Stimulated activated CD8-positive, alpha-beta memory T cell treated with anti-CD3 and anti-CD28 coated beads, Interleukin-12 subunit alpha, Interleukin-12 subunit beta, amount 100 ng/mL, for 1 hour (primary cell): ENCODE results near the gene PRSS50.
"Not testable (repeated sequence)": the region's sequence is repeated elsewhere in the genome, so short reads cannot be mapped to it uniquely, and the experiment has no call there.

Experiments used
- DNase-seq: peaks from one replicate; pipeline ENCODE4 v3.0.0-alpha.2; 2020; ENCODE audit warnings: low read depth

PRSS50 gene

DNA sequence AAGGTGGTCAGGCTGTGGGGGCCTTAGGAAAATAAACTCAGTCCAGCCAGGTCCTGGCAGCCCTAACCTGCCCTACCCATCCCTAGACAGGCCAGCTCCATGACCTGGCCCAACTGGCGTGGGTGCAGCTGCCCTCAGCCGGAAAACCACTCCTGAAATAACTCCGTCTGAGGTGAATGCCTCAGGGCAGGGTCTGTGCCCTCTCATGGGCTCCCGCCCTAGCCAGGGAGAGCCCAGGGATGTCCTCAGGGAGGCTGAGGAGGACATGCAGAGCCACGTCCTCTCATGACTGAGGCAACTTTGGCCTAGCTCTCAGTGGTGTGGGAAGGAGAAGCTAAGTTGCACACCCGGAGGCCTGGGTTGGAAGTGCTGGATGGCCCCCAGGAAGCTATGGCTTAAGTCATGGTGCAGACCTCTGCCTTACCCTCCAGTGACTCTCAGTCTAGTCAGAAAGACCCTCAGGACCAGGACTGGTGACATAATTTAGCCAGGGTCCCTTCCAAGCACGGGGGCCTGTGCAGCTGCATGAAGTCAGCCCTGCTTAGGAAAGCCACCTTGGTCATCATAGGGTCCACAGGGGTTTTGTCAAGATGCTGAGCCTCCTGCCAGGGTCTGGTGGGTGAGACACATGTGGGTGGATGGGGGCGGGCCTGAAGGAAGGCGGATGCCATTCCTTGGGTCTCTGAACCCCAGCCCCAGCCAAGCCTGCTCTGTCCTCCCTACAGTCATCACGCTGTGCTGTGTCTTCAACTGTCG lies 9.1 kb downstream of the PRSS50 start:
- DNase-seq: no peak

DNA sequence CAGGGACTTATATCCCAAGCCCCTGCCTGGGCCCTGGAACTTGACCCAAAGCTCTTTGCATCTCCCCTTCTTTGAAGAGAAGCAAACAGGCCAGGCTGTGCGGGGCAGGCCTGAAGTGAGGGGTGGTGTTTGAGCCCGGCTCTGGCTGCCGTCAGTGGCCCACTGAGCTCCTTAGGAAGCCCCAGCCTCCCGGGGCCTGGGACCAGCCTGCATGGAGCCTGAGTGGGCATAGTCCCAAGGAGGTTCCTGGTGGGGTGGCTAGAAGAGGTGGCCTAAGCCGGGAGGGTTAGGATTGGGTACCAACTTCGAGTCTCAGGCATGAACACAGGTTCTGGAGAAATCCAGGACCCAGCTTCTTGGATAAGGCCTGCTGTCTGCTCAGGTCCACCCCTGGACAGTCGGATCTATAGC lies 10.1 kb downstream of the PRSS50 start:
- no peak for DNase-seq

DNA sequence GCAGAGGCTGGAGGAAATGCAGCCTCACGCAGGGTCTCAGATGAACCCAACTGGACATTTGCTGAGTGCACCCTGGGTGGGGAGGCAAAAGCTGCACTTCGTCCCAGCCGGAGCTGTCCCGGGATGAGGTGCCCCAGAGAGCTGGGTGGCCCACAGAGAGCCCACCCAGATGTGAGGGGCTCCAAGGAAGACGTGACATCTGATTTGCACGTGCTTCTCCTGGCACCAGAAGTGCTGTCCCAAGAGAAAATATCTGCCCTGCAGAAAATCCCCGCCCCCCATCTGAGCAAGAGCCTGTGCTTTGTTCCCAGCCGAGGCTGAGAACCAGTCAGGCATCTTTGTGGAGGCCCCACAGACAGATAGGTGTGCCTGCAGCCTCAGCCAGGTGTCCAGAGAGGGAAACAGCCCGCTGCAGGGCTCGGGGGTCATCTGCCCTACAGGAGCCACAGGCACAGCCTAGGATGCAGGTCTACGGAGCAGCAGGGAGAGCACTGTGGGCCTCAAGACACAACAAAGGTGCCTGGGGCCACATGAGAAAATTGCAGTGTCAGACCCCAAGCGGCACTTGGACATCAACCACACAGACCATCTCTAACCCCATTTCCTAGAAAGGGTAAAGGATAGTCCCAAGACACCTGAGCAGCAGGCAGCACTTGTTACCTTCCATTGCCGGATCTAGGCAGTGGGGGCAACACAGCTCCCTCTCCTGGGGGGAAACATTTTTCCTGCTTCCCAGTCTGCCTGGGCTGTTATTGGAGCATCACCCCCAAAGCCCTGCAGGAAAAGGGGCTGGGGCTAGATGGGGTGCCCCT lies 10.7 kb downstream of the PRSS50 start:
- no peak for DNase-seq

GRCh38 chr3:46705751-46706552 lies 11.7 kb downstream of the PRSS50 start:
- DNase-seq: no peak

GRCh38 chr3:46705022-46705530 lies 12.6 kb downstream of the PRSS50 start:
- DNase-seq: peak; percentile 44

DNA sequence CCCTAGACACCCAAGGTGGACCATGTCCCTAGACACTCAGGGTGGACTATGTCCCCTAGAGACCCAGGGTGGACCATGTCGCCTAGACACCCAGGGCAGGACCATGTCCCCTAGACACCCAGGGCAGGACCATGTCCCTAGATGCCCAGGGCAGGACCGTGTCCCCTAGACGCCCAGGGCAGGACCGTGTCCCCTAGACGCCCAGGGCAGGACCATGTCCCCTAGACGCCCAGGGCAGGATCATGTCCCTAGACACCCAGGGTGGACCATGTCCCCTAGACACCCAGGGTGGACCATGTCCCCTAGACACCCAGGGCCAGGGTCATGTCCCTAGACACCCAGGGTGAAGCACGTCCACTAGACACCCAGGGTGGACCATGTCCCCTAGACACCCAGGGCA lies 13.3 kb downstream of the PRSS50 start:
- not testable (repeated sequence) for DNase-seq

DNA sequence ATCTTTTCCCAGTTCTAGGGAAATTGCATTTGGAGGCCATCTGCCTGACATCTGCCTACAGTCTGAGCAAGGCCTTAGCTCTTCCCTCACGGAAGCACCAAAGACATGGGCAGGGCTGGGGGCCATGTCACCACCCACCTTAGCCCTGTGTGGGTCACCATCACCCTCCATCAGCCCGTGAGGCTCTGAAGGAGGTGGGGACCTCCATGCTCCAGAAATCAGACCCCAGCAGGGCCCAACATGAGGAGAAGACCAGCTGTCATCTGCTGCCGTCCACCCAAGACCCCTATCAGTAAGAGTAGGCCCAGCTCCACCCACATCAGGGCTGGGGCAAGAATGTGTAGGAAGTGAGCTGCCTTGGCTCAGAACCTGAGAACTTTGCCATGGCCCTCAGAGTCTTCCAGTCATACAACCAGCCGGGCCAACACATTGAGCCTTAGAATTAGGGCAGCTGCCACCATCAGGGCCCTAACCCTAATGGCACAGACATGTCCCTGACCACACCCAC lies 14.6 kb downstream of the PRSS50 start:
- DNase-seq: no peak

- DNase-seq: no peak
These were observed 15.2 kb downstream of the PRSS50 start for GRCh38 chr3:46702246-46703012.

GRCh38 chr3:46701181-46701939 lies 16.3 kb downstream of the PRSS50 start, which contains the start of gene TMIE:
TSS of gene TMIE (plus strand) at chr3:46701392. CDS start at chr3:46701488, 96 bp downstream.
- no peak for DNase-seq

- DNase-seq: no peak
These were observed 16.9 kb downstream of the PRSS50 start for GRCh38 chr3:46700772-46701171.

GRCh38 chr3:46699676-46700523 lies 17.8 kb downstream of the PRSS50 start:
- DNase-seq: no peak

GRCh38 chr3:46695962-46696894 lies 21.4 kb downstream of the PRSS50 start:
- DNase-seq: no peak

DNA sequence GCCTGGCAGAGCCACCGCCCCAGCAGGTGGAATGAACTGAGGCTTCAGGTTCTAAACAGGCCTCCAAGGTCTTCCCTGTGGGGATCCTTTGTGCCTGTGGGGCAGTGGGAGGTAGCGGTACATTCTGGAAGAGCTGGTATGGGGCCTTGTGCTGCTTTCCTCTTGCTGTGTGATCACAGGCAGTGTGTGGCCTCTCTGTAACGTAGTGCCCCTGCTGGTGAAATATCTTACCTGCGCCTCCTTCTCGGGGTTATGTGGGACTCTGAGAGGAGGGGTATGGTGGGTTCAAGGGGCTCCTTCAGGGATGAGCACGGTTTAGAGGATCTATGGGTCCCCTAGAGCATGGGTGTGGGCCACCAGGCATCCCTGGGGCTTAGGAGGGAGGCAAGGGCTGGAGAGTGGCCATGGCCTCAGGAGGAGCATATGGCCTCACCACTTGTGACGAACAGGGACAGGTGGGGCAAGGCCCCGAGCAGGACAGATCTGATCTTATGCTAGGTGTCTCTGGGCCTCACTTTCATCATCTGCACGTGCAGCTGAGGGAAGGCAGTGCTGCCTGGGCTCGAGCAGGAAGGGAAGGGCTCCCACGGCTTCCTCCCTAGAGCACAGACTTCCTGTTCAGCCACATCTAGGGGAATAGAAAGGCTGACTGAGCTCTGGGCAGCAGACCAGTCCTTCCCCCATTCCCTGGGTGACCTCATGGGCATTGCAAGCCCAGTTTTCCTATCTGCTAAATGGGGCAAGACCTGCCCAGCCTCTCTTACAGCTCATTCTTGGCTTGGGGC lies 22.3 kb downstream of the PRSS50 start:
- no peak for DNase-seq

DNA sequence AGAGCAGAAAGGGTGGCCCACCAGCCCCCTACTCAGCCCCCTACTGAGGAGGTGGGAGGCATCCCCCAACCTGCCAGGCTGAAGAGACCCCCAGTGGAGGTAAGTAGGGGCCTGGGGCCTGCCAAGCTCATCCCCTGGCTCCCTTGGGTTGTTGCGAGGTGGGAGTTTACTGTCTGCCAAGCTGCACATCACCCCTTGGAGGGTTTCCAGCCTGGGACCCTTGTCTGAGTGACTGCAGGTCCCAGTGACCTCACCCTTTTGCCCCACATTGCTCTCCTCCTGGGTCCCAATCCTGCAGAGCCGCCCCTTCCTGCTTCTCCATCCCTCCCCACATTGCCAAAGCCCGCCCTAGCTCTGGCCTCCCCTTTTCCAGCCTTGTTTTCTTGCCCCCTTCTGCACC lies 23.1 kb downstream of the PRSS50 start:
- no peak for DNase-seq

GRCh38 chr3:46693892-46694226 lies 23.8 kb downstream of the PRSS50 start:
- no peak for DNase-seq

DNA sequence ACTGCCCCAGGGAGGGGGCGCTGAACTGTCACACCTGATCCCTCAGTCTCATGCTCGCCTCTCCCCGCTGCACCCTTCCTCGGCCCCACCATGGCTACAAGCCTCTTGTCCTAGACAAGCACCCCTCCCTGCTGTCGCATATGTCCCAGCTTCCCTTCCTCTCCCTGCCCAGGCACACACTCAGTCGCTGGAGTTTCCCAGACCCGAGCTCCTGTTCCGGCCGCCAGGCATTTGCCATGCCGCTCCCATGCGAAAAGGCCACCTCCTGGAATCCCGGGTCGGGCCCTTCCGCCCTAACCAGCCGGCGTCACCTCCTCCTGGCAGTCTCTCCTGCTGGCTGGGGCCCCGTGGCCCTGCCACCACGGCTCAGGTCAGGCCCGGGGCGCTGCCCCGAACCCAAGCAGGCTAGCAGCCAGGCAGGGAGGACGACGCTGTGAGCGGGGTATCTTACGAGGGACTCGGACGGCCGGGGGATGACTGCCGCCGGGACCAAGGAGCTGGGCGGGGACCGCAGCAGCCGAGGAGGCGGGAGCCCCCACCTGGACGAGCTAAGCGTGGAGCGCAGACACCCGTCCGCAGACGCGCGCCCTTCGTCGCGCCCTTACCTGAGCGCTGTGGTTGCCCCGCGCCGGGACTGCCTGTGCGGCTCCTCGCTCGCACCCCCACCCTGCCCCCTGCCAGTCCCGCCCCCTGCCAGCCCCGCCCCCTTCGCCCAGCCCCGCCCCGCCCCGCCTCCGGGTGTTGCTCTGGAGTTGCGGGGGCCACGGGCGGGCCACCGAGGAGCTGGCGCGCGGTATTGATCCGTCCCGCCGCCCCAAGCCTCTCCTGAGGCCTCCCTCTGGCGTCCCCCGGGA lies 24.4 kb downstream of the PRSS50 start, which contains the start of gene ALS2CL:
TSS of gene ALS2CL (minus strand) at position 642 of the 854 bp plus-strand sequence. CDS start 4,239 bp downstream, outside the sequence.
- peak; percentile 41 for DNase-seq
